Measurements from ENCODE around the gene FRAS1. TPM values are rescaled to one million over a fixed set of nuclear protein-coding genes. Genes with fewer than 3 reads are reported as not detected.

Gene FRAS1
- total RNA-seq, 2 donors from 2014 or later: 6.4 to 11.0 TPM

DNA sequence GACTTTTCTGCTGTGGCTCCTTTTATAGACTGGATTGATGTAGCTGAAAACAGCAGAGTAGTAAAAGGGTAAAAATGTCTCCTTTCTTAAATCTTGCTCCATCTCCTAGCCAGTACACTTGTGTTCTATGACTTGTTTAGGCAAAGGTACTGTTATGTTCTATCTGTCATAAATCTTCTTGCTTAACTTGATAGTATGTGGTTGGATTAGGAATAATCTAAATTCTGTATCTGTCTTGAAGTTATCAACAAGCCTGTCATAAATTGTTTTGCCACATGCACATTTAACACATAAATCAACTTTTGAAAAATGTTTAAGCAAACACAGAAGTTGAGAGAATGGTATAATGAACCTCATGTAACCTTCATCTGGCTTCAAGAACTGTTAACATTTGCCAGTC, 157.0 kb downstream of the FRAS1 start:
- Histone ChIP-seq H3K27ac (no peak overlapping the region), H3K4me1 (replicated peaks) (no peaks in the 10 kb centered on the region), H3K27me3 (replicated peaks; ENCODE audit: insufficient read depth) (no peaks in the 10 kb centered on the region), H3K9me3 (no peaks in the 10 kb centered on the region), H3K36me3 (no peaks in the 10 kb centered on the region), H3K4me3 (no peak overlapping the region)
- no peak for DNase-seq (ENCODE audit: low spot score)
- no peak for TF ChIP-seq POLR2A (IDR thresholded peaks at IDR 0.05)
- TF ChIP-seq, protein P1, sequence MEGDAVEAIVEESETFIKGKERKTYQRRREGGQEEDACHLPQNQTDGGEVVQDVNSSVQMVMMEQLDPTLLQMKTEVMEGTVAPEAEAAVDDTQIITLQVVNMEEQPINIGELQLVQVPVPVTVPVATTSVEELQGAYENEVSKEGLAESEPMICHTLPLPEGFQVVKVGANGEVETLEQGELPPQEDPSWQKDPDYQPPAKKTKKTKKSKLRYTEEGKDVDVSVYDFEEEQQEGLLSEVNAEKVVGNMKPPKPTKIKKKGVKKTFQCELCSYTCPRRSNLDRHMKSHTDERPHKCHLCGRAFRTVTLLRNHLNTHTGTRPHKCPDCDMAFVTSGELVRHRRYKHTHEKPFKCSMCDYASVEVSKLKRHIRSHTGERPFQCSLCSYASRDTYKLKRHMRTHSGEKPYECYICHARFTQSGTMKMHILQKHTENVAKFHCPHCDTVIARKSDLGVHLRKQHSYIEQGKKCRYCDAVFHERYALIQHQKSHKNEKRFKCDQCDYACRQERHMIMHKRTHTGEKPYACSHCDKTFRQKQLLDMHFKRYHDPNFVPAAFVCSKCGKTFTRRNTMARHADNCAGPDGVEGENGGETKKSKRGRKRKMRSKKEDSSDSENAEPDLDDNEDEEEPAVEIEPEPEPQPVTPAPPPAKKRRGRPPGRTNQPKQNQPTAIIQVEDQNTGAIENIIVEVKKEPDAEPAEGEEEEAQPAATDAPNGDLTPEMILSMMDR (IDR thresholded peaks at IDR 0.05): no peak
- TF ChIP-seq POLR2AphosphoS5 (IDR thresholded peaks at IDR 0.05): no peak
- intact Hi-C loops (cut with DNase I): no loop called here

DNA sequence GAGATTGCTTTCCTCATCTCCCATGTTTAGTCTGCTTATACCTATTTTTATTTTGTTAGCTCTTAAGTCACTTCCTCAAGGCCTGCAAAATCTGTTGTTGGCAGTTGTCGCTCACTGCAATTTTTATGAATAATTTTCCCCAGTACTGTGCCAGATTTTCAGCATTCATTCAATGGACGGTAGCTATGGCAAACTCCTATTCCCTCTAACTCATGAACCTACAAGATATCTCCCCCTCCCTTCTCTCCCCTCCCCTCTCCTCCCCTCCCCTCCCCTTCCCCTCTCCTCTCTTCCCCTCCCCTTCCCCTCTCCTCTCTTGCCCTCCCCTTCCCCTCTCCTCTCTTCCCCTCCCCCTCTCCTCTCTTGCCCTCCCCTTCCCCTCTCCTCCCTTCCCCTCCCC, 160.4 kb downstream of the FRAS1 start:
- Histone ChIP-seq H3K9me3 (no peaks in the 10 kb centered on the region), H3K27ac (no peak overlapping the region), H3K4me3 (no peak overlapping the region), H3K27me3 (replicated peaks; ENCODE audit: insufficient read depth) (no peaks in the 10 kb centered on the region), H3K4me1 (replicated peaks) (no peaks in the 10 kb centered on the region), H3K36me3 (no peaks in the 10 kb centered on the region)
- WGBS: 96% methylated on average over 2 of the region's 2 CpGs
- TF ChIP-seq, protein P1 (IDR thresholded peaks at IDR 0.05): no peak
- no peak for TF ChIP-seq POLR2AphosphoS5 (IDR thresholded peaks at IDR 0.05)
- no peak for TF ChIP-seq POLR2A (IDR thresholded peaks at IDR 0.05)
- intact Hi-C loops (cut with DNase I): no loop called here
- no peak for DNase-seq (ENCODE audit: low spot score)

DNA sequence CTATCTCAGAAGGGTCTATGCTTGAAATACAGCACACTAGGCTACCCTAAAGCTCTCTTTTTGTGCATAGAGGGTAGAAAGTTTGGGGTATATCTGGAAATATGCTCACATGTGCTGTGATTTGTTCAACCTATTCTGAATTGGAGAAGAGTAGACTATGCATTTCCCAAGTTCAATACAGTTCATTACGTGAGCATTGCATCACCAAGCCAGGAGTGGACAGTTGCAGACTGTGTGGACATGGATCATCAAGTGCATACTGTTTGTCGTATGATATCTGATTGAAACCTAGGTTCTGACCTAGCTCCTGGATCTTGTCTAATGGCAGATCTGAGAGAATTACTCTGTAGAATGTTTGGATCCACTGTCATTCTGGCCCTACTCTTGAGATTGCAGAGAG, 161.1 kb downstream of the FRAS1 start:
- no peak overlapping the region for H3K4me3 ChIP-seq
- no peak for DNase-seq (ENCODE audit: low spot score)
- WGBS: 80% methylated on average over 2 of the region's 2 CpGs
- H3K27ac ChIP-seq: no peak overlapping the region
- H3K4me1 ChIP-seq (replicated peaks): no peaks in the 10 kb centered on the region
- H3K36me3 ChIP-seq: no peaks in the 10 kb centered on the region
- no peaks in the 10 kb centered on the region for H3K27me3 ChIP-seq (replicated peaks; ENCODE audit: insufficient read depth)
- H3K9me3 ChIP-seq: no peaks in the 10 kb centered on the region
- intact Hi-C loops (cut with DNase I): no loop called here
- no peak for TF ChIP-seq POLR2AphosphoS5 (IDR thresholded peaks at IDR 0.05)

DNA sequence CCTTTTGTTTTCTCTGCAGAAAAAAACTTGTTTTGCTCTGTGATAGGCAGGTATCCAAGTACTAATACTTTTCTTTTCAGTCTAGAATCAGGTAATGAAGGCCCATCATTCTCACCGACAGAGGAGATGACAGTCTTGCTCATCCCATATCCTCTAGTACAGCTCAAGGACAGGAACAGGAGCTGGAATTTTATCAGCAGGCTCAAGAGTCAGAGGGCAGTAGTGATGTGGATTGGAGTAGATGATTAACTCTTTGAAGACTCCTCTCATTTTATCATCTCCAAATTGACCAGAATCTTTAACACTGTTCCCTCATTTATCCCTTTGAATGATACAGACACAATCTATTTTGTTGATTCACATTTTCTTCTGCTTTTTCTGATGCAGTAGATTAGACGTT, 162.7 kb downstream of the FRAS1 start:
- Histone ChIP-seq H3K36me3 (no peaks in the 10 kb centered on the region), H3K27ac (no peak overlapping the region), H3K4me1 (replicated peaks) (no peaks in the 10 kb centered on the region), H3K9me3 (no peaks in the 10 kb centered on the region), H3K27me3 (replicated peaks; ENCODE audit: insufficient read depth) (no peaks in the 10 kb centered on the region), H3K4me3 (no peak overlapping the region)
- no peak for DNase-seq (ENCODE audit: low spot score)
- intact Hi-C loops (cut with DNase I): no loop called here
- 44% methylated on average over 2 of the region's 2 CpGs for whole genome bisulfite sequencing
- no peak for TF ChIP-seq POLR2AphosphoS5 (IDR thresholded peaks at IDR 0.05)
- no peak for TF ChIP-seq POLR2A (IDR thresholded peaks at IDR 0.05)
- TF ChIP-seq, protein P1 (IDR thresholded peaks at IDR 0.05): no peak

DNA sequence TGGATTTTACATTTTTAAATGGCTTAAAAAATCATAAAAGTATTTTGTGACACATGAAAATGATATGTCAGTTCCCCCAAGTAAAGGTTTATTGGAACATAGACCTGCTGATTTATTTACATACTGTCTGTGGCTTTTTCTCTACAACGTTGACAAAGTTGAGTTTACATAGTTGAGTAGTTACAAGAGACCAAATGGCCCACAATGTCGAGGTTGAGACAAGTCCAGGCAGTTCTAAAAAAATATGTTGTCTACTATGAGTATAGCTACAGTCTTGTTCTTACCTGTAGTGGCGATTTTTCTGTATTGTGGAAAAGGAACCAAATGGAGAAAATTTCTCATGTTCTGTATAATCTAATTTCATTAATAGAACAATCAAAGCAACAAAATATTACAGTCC, 163.2 kb downstream of the FRAS1 start:
- WGBS: 38% methylated on average over 3 of the region's 3 CpGs
- Histone ChIP-seq H3K27me3 (replicated peaks; ENCODE audit: insufficient read depth) (no peaks in the 10 kb centered on the region), H3K4me3 (no peak overlapping the region), H3K36me3 (no peaks in the 10 kb centered on the region), H3K9me3 (no peaks in the 10 kb centered on the region), H3K27ac (no peak overlapping the region), H3K4me1 (replicated peaks) (no peaks in the 10 kb centered on the region)
- intact Hi-C loops (cut with DNase I): no loop called here
- peak; percentile 27 for DNase-seq (ENCODE audit: low spot score)
- peak; percentile 69 for TF ChIP-seq POLR2AphosphoS5 (IDR thresholded peaks at IDR 0.05)
- no peak for TF ChIP-seq POLR2A (IDR thresholded peaks at IDR 0.05)
- TF ChIP-seq, protein P1 (IDR thresholded peaks at IDR 0.05): no peak

Measured in prostate gland (tissue), 2 donors.